ENCODE data around the gene HNF1B.

HNF1B gene

DNA sequence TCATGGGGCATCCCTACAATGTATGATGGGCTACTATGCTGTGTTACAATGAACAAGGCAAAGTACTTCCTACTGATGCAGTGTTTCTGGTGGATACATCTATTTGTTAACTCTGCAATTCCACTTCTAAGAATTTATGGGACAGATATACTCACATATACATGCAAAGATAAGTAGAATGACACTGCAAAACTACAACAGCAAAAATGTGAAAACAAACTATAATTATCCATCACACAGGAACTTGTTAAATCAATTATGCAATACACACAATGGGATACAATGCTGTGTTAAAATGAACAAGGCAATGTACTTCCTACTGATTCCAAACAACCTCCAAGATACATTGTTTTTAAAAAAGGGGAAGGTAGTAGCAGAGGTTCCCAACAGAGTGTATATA, 104.8 kb downstream of the HNF1B start:
- in situ Hi-C loops (cut with MboI; ENCODE audit: low sequenced_read_pairs), result loop anchor here (25.0 kb wide), 1 partner anchor 197 kb away; no protein-coding TSS in a partner anchor

DNA sequence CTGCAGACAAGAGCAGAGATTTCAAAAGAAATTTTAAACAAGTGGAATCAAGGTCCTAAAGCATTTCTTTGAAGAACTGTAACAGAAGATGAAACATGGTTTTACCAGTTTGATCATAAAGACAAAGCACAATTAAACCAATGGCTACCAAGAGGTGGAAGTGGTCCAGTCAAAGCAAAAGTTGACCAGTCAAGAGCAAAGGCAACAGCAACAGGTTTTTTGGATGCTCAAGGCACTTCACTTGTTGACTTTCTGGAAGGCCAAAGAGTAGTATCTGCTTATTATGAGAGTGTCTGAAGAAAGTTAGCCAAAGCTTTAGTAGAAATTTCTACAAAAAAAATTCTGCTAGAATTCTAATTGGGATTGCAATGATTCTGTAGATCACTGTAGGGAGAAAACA, 106.9 kb downstream of the HNF1B start:
- in situ Hi-C loops (cut with MboI; ENCODE audit: low sequenced_read_pairs), result loop anchor here (10.0 to 25.0 kb wide), 2 partner anchors 57 to 199 kb away; no protein-coding TSS in a partner anchor
